Ureter (tissue), 1 donor: Measurements from ENCODE around the gene PVALB. TPM values are rescaled to one million over a fixed set of nuclear protein-coding genes. Genes with fewer than 3 reads are reported as not detected.
A peak's percentile ranks its signal among the peaks of the same experiment; 100 is the strongest.

ENCODE experiments used
- DNase-seq: peaks from one replicate; pipeline ENCODE4 v3.0.0-alpha.2; 2020; ENCODE audit warnings: low spot score
- total RNA-seq: library from RNA; stranded (reverse); gene quantifications from one replicate; pipeline ENCODE4 v1.2.4, GENCODE V29; 2023
- donor health status: DM: yes; HTN: yes; CAD: no.

Gene PVALB
- total RNA-seq, 1 donor from 2014 or later: 125 TPM

DNA sequence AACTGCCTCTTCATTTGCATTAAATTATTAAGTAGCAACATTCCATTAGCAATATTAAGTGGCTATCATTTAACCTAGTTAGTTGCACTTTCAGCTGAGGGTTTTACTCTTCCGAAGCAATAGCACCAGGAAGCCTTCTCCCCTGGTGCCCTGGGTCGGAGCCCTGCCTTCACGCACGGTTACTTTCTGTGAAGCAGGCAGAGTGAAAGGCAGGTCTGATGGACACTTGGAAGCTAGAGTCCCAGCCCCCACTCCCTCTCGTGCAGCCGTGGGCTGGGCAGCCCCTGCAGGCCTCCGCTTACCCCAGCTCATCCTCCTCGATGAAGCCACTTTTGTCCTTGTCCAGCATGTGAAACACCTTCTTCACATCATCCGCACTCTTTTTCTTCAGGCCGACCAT is 2.0 kb downstream of the PVALB start:
- no peak for DNase-seq

DNA sequence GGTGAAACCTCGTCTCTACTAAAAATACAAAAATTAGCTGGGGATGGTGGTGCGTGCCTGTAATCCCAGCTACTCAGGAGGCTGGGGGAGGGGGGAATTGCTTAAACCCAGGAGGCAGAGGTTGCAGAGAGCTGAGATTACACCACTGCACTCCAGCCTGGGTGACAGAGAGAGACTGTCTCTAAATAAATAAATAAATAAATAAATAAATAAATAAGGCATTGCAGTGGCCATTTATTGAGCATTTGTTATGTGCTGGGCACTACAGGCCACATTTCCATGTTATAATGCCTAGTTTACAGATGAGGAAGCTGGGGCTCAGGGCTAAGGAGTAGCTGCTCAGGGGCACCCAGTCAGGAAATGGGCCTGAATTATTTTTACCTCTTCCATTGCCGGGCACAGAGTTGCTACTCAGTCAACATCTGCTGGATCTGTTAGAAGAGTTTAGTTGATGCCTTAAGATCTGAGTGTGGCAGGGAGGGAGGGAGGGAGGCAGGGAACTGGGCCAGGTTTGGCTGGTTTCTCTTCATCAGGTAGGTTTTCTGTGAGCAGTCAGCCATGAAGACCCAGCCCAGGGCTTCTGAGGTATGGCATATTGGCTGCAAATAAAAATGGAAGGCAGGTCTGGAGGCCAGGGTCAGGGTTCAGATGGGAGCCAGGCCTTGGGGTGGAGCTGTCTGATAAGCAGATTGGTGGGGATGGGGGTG is 5.6 kb downstream of the PVALB start:
- peak; percentile 66 for DNase-seq

GRCh38 chr22:36809351-36809750 is 7.5 kb downstream of the PVALB start:
- DNase-seq: no peak

GRCh38 chr22:36808721-36809344 is 8.0 kb downstream of the PVALB start:
- DNase-seq: peak; percentile 60

DNA sequence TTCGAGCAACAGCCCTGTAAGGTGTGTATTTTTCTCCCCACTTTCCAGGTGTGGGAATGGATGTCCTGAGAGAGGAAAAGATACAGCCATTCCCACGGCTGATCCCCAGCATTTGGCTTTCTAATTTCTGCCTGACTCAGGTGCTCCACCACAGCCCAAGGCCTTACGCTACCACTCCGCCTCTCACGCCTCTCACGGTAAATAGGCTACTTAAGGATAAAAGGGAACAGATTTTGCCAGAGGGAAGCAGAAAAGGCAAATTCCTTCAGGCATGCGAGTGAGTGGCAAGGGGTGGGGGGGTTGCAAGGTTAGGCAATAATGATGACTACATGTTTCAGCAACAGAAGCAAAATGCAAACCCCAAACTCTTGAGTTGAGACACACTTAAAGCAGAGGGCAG is 9.2 kb downstream of the PVALB start:
- no peak for DNase-seq

DNA sequence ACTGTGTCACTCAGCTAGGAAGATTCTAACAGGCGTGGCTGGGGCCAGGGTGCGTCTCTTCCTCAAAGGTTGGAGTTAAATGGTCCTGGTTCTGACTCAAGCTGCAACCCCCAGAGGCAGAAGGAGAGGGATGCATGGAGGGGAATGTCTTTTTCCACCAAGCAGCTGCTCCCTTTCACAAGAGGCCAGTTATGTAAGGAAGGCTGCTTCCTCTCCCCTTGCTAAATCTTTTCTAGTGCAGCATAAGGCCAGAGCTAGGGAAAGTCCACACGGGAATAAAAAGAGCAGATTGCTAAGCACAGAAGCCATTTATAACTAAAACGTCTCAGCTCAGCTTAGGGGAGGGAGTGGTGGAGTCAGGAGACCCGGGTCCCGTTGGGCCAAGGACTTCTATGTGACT is 10.0 kb downstream of the PVALB start:
- no peak for DNase-seq

DNA sequence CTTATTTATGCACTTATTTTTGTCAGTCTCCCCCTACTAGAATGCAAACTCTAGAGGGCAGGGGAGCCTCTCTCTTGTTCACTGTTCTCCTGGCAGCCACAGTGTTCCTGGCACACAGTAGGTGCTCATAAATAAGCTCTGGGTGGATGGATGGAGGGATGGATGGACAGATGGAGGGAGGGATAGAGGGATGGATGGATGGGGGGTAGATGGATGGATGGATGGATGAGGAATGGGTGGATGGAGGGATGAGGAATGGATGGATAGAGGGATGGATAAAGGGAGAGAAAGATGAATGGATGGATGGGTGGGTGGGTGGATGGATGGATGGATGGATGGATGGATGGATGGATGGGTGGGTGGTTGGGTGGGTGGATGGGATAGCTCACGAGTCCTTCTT is 13.5 kb downstream of the PVALB start:
- no peak for DNase-seq

- DNase-seq: no peak
Measured at GRCh38 chr22:36798674-36799066, 18.2 kb downstream of the PVALB start.

DNA sequence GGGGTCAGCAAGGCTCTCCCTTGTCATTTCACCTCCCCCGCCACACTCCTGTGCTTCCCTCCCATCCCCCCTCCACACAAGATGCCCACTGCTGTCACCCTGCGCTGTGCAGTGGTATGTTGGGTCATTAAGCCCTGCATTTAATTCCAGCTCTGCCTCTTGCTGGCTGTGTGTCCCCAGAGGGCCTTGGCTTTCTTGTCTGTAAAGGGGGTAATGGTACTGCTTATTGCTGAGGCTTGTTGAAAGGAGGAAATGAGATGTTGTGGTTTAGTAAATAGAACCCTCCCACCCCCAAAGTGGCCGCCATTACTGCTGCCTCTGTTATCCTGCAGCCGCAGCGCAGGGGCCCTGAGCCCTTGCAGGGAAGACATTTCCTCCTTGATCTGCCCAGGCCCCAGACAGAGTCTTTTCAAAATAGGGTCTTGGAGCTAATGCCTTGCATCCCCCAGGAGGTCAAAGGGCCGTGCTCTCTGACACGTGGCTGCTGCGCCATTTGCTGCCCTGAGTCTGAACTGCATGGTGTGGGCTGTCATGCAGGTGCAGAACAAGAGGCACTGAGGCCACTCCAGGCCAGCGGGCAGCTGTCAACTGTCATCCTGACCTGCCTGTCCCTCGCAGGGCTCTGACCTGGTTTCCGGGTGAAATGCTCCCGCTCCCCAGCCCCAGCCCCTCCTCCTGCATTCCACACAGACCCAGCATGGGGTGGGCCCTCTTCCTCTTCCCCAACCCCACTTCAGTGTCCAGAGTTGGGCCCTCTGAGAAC is 18.7 kb downstream of the PVALB start:
- DNase-seq: no peak

GRCh38 chr22:36797374-36797773 is 19.5 kb downstream of the PVALB start:
- no peak for DNase-seq

DNA sequence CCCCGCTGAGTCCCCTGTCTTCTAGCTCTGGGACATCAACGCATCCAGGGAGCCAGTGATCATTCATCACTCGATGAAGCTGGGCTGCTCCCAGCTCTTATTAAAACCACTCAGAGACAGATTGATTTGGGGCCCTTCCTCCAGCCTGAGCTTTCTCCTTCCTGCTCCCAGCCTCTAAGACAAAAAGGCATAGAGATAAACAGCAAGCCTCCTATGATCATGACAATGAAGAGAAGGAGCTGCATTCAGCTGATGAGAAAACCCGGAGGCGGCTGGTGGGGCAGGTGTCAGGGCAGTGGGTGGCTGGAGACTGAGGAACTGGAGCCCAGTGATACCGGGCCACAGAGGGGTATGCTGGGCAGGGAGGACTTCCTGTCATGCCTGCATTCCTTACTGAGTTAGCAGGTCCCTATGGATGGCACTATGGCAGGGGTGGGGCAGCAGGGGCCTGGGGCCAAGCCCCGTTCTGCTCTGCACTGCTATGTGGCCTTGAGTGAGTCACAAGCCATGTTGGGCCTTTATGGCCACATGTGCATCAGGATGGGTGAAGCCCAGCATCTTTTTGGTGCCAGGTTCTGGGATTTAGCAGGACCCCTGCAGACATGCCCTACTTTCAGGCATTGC is 20.2 kb downstream of the PVALB start:
- no peak for DNase-seq

GRCh38 chr22:36795633-36796032 is 21.2 kb downstream of the PVALB start:
- no peak for DNase-seq

- DNase-seq: no peak
Measured at GRCh38 chr22:36790648-36791047, 26.2 kb downstream of the PVALB start.

DNA sequence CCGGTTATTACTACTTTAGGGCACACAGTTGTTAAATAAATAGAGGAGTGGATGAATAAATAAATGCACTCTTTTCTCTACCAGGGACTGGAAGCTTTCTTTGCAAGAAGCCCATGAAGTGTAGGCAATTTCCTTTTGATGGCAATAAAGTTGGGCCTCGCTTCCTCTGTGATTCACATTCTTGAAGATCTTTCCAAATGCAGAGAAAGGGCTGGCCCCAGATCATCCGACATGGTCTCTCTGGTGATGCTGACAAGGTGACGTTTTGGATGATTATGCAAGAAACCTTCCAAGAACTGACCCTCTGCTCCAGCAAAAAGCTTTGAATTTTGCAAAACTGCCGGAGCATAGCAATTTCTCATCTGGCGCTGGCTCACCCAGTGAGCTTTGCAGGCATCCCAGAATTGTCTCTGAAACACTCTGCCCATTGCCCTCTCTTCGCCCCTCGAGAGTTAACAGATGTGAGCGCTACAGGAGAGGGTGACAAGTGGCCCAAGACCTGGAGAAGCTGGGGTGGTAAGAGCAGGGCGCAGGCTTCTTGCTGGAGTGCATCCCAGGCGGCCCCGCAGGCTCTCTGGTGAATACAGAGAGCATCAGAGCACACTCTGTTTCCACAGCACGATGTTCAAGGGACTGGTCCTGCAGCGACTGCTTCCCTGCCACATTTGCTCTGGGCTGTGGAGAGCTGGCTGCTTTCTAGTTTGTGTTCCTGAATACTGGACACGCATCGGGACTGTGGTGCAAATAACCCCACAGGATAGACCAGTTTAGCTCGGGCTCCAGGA is 29.4 kb downstream of the PVALB start:
- DNase-seq: no peak

- no peak for DNase-seq
Measured at GRCh38 chr22:36783743-36784142, 33.1 kb downstream of the PVALB start.

GRCh38 chr22:36781656-36782627 is 34.9 kb downstream of the PVALB start:
- DNase-seq: peak; percentile 88

DNA sequence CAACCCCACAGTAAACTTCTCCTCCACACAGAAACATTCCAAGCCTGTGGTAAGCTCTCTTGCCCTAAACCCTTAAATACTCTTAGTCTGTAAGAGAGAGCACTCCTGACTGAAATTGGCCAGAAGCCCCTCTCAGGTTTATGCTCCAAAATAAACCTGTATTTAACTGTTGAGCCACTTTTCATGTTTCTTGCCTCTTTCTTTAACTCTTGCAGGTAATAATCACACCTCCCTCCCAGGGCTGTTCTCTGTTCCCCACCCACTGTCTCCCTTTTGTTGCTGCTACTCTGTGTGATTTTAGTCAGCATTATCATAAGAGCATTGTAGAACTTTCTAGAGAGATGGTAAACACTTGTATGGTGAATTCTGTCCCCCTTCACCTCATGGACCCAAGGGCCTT is 38.8 kb downstream of the PVALB start:
- no peak for DNase-seq

DNA sequence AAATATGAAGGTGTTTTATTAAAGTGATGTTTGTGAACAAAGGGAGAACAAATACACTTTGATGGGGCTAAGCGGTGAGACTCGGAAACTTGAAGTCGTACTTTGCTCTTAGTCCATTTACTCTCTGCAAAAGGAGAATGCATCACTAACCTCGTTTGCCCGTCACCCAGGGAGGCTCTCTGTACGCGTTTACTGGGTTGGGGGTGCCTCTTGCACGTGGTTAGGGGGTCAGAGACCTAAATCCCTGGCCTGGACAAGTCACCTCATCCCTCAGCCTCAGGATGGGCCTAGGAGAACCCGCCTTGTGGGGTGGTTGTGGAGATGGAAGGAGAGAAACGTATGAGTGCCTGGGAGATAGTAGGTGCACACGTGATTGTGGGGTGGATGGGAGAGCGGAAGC is 40.1 kb downstream of the PVALB start:
- DNase-seq: no peak

DNA sequence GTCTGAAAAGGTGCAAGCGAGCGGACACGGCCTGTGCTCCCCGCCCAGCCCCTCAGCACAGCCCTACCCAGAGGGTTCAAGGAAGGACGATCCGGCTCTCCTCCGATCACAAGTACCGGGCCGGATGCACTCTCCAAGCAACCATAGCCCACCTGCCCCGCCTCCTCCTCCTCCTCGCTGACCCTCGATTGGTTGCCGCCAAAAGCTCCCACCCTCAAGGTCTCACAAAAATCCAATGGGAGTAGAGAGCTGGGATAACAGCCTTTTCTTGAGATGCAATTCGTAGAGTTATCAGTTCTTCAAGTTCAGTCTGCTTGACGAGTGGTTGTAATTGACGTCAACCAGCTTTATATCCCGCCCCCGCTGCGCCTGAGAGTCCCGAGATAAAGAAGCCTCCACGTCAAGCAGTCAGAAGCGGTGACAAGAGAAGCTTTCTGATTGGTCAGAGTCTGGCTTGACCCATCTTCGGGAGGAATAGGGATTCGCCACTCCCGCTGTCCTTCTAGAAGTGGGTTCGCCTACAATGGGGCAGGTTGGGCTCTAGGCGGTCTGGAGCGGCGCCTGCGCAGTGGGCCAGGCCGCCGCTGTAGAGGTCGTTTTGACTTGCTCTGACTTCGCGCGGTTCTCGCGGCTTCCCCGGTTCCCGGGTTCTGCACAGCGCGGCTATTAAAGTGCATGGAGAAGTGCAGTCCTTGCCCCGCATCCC is 40.7 kb downstream of the PVALB start, which contains the start of gene IFT27:
IFT27 (minus strand) TSS at position 156 of the 706 bp plus-strand sequence. CDS start 412 bp downstream, outside the sequence.
- peak; percentile 99 for DNase-seq

- no peak for DNase-seq
Measured at GRCh38 chr22:36775586-36775963, 41.3 kb downstream of the PVALB start.
